Activated CD8-positive, alpha-beta memory T cell treated with anti-CD3 and anti-CD28 coated beads for 24 hours (primary cell): ENCODE measurements around the gene DNAJA2.
"Not testable (repeated sequence)": the region's sequence is repeated elsewhere in the genome, so short reads cannot be mapped to it uniquely, and the experiment has no call there.

Experiments used
- DNase-seq: peaks from one replicate; pipeline ENCODE4 v3.0.0-alpha.2; 2020

DNAJA2 gene

DNA sequence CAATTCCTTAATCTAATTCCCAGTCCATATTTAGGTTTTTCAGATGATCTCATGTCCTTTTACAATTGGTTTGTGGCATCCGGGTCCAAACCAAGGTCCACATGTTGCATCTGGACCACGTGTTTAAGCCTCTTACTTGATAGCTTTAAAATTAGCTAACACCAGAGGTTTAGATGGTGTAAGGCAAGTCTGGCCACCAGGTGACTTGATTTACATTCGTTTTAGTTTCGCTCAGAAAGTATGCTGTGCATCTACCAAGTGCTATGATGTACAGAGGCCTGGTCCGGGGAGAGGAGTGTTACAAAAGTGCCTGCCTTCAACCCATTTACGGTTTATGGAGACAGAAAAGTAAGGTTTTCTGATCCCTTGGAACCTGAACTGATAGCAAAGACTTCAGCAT, 878 bp upstream of the DNAJA2 start:
- no peak for DNase-seq

- DNase-seq, result no peak
Measured at GRCh38 chr16:46973996-46974324, 486 bp upstream of the DNAJA2 start.

DNA sequence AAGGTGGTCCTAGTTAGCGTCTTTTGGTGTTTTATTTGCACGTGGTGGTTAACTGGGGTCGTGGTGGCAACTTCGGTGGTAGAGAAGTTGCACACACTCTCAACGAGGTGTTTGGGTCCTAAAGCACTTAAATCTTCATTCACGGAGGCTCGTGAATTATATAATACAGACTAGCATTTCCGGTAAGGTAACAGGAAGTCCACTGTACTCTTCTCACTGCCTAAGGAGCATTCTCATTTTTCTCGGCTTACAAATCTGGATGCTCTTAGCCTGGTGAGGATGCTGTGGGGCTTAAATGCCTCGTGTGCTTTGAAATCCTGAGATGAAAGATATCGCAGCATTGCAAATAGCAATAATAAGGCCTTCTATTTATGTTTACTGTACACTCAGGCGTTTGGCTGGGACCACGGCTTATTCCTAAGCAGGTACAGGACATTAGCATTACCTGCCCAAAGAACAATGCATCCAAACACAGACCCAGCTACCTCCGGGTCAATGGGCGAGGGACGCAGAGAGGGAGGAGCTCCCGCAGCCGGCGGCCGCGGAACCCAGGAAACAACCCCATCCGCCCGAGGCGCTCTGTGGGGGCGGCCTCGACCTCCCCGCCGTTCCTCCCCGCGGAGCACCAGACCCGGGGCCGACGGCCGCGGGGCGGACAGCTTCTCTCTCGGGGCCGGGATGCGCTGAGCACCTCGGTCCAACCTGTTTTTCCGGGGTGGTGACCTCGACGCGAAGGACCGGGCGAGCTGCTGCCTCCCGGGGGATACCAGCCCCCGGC, 856 bp downstream of the DNAJA2 start:
- DNase-seq, result peak; percentile 77

DNA sequence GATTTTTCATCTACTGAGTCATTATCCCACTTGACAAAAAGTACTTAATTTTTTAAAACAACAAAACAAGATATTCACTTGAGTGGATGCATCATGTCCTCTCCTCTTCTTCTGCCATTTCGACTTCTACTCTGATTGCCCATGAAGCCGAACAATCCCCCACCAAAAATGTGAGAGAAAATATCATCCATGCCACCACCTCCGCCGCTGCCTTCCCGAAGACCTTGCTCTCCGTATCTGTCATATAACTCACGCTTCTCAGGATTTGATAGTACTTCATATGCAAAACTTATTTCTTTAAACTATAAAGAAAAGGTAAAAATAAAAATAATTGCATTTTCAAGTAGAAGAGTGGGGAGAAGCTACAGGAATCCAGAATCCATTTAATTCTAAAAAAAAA, 2.2 kb downstream of the DNAJA2 start:
- DNase-seq, result no peak

- no peak for DNase-seq
Measured at GRCh38 chr16:46970089-46970488, 3.4 kb downstream of the DNAJA2 start.

DNA sequence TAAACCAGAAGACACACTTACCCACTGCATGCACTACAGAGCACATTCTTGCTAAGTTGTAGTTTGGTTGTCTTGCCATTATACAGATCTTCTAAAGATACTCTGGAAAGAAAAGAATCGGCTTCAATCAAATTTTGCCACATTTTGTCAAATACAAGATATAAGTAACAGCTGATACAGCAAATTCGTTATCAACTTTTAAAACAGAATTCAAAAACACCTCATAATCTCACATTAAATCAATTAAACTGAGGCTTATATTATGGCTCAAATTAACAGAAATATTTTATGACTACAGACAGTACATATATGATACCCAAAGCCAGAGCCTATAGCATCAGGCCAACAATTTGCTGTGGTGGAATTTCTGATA, 5.4 kb downstream of the DNAJA2 start:
- no peak for DNase-seq

DNA sequence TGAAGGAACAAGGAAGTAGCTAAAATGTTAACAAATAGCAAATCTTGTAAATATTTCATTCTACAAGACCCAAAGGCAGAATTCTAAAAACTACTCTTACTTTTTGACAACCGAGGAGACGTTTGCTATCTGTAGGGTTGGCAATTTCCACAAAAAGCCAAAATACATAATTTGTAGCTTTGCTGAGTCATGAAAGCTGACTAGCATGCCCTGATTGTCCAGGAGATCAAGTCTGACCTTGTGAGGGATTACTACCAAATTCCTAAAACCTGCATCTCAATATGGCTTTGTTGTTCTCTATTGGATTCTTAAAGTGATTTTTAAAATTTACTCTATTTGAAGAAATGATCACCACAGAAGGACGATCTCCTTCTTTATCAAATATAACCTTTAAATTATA, 10.8 kb downstream of the DNAJA2 start:
- DNase-seq, result no peak

DNA sequence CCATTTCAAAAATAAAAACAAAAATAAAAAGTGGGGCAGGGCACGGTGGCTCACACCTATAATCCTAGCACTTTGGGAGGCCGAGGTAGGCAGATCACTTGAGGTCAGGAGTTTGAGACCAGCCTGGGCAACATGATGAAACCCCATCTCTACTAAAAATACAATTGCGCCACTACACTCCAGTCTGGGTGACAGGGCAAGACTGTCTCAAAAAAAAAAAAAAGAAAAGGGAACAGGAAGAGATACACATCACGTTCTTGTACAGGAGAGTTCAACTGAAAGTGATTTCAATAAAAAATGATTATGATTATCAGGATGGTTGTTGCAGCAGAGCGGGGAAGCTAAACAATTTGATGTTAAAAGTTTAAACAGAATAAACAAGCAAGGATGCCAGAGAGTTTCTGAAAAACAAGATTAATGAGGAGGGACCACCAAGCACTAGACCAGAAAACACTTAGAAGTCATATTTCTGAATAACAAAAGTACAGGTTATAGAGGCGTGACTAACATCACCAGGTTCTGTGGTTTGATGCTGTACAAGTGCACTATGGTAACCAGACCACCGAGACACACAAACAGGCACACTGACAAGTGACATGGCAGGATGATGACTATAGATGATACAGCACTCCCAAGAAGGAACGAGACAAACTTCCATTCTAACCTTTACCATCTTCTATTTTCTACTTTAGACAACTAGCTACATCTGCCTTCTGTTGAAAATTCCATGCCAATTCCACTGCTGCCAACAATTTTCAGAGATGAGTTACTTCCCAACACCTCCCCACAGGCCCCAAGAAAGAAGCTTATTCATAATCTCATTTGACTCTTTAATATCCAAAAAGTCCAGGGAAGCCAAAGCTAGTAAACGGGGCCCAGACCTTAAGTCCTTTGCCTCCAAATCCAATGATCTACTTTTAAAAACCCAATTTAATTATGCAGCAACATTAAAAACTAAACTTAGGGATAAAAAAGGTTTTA, 11.8 kb downstream of the DNAJA2 start:
- DNase-seq, result peak; percentile 55

GRCh38 chr16:46954562-46954961, 18.9 kb downstream of the DNAJA2 start:
- DNase-seq, result no peak

DNA sequence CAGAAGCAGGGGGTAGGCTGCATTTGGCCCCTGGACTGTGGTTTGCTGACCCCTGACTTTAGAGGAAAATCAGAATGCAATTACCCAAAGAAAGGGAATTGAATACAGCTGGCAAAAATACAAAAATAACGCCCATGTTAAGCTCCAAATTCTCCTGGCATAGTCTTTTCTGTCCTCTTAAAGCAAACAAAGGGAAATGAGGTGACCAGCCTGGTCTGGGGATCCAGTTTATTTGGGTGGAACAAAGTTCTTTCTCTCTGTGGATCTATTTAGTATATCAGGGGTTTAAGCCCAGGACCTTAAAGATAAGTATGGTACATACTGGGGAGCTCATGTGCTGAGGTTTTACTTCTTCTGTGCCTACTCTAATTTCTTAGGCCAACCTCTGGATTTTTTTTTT, 23.5 kb downstream of the DNAJA2 start:
- DNase-seq, result no peak

DNA sequence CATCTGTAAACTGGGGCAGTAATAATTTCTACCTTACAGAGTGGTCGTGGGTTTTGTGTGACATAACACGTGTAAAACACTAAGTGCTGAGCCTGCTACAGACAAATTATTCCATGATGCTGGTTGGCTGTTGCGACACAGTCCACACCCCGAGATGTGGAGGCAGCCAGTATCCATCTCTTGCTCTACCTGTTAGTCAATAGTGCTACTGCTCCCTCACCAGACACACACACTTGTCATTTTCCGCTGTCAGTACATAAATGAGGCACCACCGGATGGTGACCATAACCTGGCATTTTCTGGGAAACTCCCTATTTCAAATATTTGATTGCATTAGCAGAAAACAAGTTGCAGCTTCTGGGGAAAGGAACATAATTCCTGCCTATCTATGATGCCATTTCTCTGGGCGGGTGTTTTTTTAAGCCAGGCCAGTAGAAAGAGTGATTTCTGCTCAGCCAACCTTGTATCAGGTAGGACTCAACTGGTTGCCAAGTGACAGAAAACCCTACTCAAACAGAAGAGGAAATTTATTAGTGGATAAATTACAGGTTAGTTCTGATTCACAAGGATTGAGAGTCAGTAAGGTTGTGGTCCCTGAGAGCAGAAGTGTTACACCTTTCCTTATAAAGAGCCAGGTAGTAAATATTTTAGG, 24.1 kb downstream of the DNAJA2 start:
- DNase-seq, result no peak

DNA sequence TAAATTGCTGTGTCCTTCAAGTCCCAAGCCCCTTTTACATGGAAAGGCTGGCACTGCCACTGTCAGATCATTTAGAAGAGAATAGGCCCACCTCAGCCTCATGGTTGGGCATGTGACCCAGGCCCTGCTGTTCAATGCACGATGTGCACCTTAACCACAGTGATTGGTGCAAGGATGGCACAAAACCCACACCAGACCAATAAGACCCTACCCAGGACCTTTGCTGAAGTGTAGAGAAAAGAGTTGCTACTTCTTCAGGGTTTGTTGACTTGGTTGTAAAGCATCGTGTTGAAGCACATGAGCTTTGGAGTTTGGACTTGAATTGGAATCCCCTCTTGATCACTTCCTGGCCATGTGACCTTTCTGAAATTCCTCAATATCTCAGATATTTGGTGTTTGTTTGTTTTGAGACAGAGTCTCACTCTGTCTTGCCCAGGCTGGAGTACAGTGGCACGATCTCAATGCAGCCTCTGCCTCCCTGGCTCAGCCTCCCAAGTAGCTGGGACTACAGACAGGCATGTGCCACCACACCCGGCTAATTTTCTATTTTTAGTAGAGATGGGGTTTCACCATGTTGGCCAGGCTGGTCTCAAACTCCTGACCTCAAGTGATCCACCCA, 24.8 kb downstream of the DNAJA2 start:
- no peak for DNase-seq

DNA sequence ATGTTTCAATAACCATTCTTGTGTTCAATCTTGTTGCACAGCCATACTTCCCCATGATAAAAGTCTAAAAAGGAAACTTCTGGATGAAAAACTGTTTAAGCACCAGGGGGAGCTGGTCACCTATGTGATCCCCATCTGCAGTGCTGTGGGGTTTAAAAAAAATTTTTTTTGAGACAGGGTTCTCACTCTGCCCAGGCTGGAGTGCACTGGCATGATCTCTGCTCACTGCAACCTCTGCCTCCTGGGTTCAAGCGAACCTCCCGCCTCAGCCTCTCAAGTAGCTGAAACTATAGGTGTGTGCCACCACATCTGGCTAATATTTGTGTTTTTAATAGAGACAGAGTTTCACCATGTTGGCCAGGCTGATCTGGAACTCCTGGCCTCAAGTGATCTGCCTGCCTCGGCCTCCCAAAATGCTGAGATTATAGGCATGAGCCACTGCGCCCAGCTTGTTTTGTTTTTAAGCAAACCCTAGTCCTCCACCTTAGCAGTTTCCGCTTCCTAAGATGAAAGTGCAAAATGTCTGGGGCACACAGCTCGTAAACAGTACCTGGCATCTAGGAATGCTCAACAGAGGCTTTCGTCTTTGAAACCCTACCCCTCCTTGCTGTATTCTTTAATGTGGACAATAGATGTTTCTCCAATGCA, 25.4 kb downstream of the DNAJA2 start:
- DNase-seq, result no peak

DNA sequence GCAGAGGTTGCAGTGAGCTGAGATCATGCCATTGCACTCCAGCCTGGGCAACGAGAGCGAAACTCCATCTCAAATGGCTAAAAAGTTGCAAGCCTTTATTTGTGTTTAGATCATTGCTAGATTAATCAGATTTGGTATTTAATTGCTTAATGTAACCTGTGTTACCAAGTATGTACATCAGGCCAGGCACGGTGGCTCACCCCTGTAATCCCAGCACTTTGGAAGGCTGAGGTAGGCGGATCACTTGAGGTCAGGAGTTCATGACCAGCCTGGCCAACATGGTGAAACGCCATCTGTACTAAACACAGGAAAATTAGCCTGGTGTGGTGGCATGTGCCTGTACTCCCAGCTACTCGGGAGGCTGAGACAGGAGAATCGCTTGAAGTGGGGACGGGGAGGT, 28.8 kb downstream of the DNAJA2 start:
- not testable (repeated sequence) for DNase-seq

DNA sequence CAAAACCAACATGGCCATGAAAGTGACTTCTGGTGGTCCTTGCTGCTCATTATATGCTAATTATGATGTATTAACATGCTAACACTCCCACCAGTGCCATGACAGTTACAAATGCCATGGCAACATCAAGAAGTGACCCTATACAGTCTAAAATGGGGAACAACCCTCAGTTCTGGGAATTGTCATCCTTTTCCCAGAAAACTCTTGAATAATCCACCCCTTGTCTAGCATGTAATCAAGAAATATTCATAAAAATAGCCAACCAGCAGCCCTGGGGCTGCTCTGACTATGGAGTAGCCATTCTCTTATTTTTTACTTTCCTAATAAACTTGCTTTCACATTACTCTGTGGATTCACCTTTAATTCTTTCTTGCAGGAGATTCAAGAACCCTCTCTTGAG, 35.9 kb downstream of the DNAJA2 start:
- DNase-seq, result no peak

- no peak for DNase-seq
Measured at GRCh38 chr16:46932802-46933201, 40.7 kb downstream of the DNAJA2 start.

DNA sequence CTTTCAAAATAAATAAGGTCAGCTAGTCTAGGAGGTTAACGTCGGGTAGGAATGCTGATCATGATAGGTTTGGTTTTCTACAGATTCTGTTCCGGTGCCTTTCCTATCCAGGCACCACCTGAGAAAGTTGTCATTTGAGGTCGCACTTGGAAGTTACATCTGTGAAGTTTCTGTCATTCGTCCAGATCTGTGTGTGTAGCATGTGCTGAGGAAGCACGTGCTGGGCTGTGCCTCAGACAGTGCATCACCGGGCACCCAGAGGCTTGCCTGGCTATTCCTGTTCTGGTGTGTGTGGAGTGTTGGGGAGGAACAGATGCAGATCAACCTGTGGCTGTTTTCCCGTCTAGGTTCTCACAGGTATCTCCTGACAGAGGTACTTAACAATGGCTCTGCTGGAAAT, 42.6 kb downstream of the DNAJA2 start:
- DNase-seq, result no peak

DNA sequence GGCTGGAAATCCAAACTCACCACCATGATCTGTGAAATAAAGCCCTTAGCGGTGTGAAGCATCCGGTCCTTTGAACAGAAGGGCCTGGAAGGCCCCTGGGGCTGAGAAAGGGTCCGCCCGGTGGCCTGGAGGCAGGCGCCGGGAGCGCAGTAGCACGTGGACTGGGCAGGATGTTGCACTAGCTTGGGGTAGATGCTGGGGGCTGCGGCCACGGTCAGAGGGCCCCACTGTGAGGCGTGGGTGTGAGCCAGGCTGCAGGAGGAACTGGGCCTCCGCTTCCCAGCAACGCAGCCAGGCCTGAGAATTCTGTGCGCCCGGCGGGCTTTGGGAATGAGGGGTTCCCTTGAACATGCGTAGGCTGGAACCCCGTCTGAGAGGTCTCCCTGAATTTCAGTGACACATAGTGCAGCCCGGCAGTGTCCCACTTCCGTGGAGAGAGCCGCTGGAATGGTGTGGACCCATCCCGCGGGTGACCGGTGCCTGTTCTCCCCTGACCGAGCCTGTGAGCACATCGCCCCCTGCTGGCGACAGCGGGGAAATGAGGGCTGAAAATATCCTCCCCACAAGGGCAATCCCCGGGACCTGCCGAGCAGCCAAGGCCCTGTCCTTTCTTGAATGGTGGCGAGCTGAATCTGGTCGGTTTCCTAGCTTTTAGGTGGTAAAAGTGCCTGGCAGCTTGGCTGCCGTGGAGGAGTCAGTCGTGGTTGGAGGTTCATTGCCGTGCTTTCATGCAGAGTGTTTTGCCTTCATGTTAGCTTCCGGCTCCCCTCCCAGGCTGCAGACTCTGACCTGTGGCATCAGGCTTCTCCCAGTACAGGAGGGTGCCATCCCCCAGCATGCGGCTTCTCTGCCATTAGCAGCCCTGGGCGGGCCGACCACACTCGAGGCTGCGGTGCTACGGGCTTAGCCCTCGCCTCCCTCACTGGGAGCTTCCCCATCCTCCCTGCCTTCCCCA, 43.8 kb downstream of the DNAJA2 start:
- peak; percentile 86 for DNase-seq

DNA sequence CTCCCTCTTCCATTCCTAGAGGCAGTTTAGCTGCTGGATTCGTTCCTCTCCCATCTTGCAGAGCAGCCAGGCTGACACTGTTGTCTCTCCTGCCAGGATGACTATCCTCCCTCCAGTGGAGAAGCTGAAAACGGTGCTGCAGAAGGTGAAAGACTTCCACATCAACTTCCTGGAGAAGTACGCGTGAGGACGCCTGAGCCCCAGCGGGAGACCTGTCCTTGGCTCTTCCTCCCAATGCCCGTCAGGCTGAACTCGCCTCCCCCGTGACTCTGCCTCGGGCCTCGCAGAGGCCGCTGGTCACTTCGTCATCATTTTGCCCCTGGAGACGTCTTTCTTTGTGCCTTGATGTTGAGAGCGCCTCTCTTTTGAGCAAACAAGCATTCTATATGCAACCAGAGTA, 44.7 kb downstream of the DNAJA2 start:
- DNase-seq, result no peak

DNA sequence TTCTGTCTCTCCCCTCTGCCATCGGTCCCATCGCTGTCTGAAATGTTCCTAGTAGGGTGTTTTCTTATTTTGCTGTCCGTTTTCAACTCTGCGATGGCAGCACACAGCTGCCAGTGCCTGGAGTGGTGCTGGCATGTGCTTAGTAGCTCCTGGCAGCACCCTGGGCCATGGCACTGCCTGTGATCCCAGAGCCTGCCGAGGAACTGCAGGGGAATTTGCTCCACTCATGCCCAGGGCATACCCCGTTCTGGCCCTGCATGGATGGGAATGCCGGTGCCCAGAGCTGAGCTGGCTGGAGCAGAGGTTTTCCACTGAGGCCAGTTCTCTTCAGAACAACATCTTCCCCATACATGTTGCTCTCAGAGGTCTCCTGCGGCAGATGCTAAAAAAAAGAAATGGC, 46.2 kb downstream of the DNAJA2 start:
- no peak for DNase-seq

GRCh38 chr16:46926470-46927225, 46.8 kb downstream of the DNAJA2 start:
- no peak for DNase-seq
